ENCODE results near the gene ZNF692.

Gene ZNF692

DNA sequence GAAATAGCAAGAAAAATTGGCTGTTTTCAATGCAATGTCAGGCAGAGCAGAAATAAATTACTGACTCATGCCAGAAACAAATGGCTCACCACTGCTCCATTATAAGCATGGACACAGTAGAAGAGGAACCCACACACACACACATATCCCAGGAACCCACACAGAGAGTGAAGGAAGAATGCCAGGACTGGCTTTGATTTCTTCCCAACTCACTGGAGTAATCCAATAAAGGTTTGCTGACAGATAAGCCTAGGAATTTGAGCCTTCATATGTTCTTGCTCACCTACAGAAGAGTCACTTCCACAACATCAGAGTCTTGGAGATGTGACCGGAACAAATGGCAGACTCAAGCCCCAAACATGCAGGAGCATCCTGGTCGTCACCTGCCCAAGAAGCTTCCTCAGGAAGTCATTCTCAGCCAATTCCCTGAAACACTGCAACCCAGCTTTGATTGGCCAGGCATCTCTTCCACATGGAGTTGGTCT lies 35.3 kb downstream of the ZNF692 start:
- Histone ChIP-seq H3K27me3 (ENCODE audit: insufficient read depth, low read length, poor library complexity) (no peaks in the 10 kb centered on the region), H3K4me2 (ENCODE audit: insufficient read depth, low read length) (peak overlapping the region; percentile 73), H3K9ac (ENCODE audit: low read depth, low read length) (peak overlapping the region; percentile 78), H4K20me1 (ENCODE audit: insufficient read depth, low read length) (peaks cover 48% of the 10 kb centered on the region), H2AFZ (ENCODE audit: low read depth, low read length) (no peak overlapping the region), H3K4me1 (ENCODE audit: insufficient read depth, low read length) (peaks cover 61% of the 10 kb centered on the region), H3K4me3 (ENCODE audit: low read depth in 1 of 2, low read length in 2 of 2) (peak overlapping the region in 1 of 2 experiments; percentile 75; a peak in 1 of 4 replicates), H3K36me3 (ENCODE audit: insufficient read depth, low read length) (peaks cover 56% of the 10 kb centered on the region), H3K27ac (ENCODE audit: low read length) (no peak overlapping the region), H3K79me2 (ENCODE audit: insufficient read depth, low read length) (peaks cover 70% of the 10 kb centered on the region), H3K9me3 (ENCODE audit: insufficient read depth, low read length, severe bottlenecking) (no peaks in the 10 kb centered on the region)
- TF ChIP-seq EZH2 (IDR thresholded peaks at IDR 0.05; ENCODE audit: borderline replicate concordance, low read depth, low read length, severe bottlenecking) = no peak
- TF ChIP-seq, protein P1, sequence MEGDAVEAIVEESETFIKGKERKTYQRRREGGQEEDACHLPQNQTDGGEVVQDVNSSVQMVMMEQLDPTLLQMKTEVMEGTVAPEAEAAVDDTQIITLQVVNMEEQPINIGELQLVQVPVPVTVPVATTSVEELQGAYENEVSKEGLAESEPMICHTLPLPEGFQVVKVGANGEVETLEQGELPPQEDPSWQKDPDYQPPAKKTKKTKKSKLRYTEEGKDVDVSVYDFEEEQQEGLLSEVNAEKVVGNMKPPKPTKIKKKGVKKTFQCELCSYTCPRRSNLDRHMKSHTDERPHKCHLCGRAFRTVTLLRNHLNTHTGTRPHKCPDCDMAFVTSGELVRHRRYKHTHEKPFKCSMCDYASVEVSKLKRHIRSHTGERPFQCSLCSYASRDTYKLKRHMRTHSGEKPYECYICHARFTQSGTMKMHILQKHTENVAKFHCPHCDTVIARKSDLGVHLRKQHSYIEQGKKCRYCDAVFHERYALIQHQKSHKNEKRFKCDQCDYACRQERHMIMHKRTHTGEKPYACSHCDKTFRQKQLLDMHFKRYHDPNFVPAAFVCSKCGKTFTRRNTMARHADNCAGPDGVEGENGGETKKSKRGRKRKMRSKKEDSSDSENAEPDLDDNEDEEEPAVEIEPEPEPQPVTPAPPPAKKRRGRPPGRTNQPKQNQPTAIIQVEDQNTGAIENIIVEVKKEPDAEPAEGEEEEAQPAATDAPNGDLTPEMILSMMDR (IDR thresholded peaks at IDR 0.05; ENCODE audit: borderline replicate concordance, extremely low read depth, low read length, poor library complexity, severe bottlenecking) = no peak
- DNase-seq (no peak), ATAC-seq (ENCODE audit: insufficient read depth, low read depth) (no peak)

DNA sequence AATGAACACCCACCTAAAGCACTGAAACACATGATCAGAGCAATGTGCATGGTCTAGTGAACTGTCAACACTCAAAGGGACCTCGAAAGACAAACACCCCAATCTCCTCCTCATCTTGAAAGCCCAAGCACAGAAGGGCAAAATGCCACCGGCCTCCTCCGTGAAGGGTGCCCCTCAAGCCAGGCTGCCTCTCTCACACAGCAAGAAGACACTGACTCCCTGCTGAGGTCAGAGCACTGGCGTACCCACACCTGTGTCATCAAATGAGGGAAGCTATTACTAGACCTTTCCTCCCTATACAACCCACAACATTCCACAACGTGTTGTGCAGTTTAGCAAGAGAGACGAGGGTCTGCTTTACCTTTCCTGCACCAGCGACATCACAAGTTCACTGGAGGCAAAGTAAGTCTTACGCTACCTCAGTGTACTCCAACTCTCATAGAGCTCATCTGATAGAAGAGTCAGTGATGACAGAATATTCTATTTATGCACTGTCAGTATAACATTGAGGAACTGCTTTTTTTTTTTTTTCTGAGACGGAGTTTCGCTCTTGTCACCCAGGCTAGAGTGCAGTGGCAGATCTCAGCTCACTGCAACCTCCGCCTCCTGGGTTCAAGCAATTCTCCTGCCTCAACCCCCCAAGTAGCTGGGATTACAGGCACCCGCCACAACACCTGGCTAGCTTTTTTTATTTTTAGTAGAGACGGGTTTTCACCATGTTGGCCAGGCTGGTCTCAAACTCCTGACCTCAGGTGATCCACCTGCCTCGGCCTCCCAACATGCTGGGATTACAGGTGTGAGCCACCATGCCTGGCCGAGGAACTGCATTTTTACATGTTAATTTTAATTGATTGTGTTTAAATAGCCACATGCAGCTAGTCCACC lies 36.5 kb downstream of the ZNF692 start:
- H3K27ac ChIP-seq (ENCODE audit: low read length) = no peak overlapping the region
- peaks cover 67% of the 10 kb centered on the region for H3K36me3 ChIP-seq (ENCODE audit: insufficient read depth, low read length)
- H3K4me1 ChIP-seq (ENCODE audit: insufficient read depth, low read length) = peaks cover 59% of the 10 kb centered on the region
- H3K9ac ChIP-seq (ENCODE audit: low read depth, low read length) = no peak overlapping the region
- H3K9me3 ChIP-seq (ENCODE audit: insufficient read depth, low read length, severe bottlenecking) = no peaks in the 10 kb centered on the region
- ATAC-seq (ENCODE audit: insufficient read depth, low read depth) (no peak), DNase-seq (peak; percentile 1)
- no peaks in the 10 kb centered on the region for H3K27me3 ChIP-seq (ENCODE audit: insufficient read depth, low read length, poor library complexity)
- no peak overlapping the region for H3K4me3 ChIP-seq (ENCODE audit: low read depth in 1 of 2, low read length in 2 of 2)
- peaks cover 74% of the 10 kb centered on the region for H3K79me2 ChIP-seq (ENCODE audit: insufficient read depth, low read length)
- no peak for TF ChIP-seq EZH2 (IDR thresholded peaks at IDR 0.05; ENCODE audit: borderline replicate concordance, low read depth, low read length, severe bottlenecking)
- TF ChIP-seq, protein P1 (IDR thresholded peaks at IDR 0.05; ENCODE audit: borderline replicate concordance, extremely low read depth, low read length, poor library complexity, severe bottlenecking) = no peak
- H2AFZ ChIP-seq (ENCODE audit: low read depth, low read length) = no peak overlapping the region
- peaks cover 52% of the 10 kb centered on the region for H4K20me1 ChIP-seq (ENCODE audit: insufficient read depth, low read length)
- peak overlapping the region; percentile 73 for H3K4me2 ChIP-seq (ENCODE audit: insufficient read depth, low read length)

GRCh38 chr1:248821641-248822040 lies 37.2 kb downstream of the ZNF692 start:
- peaks cover 76% of the 10 kb centered on the region for H3K79me2 ChIP-seq (ENCODE audit: insufficient read depth, low read length)
- H2AFZ ChIP-seq (ENCODE audit: low read depth, low read length) = no peak overlapping the region
- H3K4me3 ChIP-seq (ENCODE audit: low read depth in 1 of 2, low read length in 2 of 2) = no peak overlapping the region
- 0 out of 2 replicates have a peak overlapping the region, but pooled peaks have one; percentile 4 for H3K9ac ChIP-seq (ENCODE audit: low read depth, low read length)
- ATAC-seq (ENCODE audit: insufficient read depth, low read depth) (no peak), DNase-seq (peak; percentile 1)
- H3K27me3 ChIP-seq (ENCODE audit: insufficient read depth, low read length, poor library complexity) = no peaks in the 10 kb centered on the region
- peaks cover 58% of the 10 kb centered on the region for H4K20me1 ChIP-seq (ENCODE audit: insufficient read depth, low read length)
- H3K36me3 ChIP-seq (ENCODE audit: insufficient read depth, low read length) = peaks cover 74% of the 10 kb centered on the region
- no peaks in the 10 kb centered on the region for H3K9me3 ChIP-seq (ENCODE audit: insufficient read depth, low read length, severe bottlenecking)
- H3K4me1 ChIP-seq (ENCODE audit: insufficient read depth, low read length) = peaks cover 52% of the 10 kb centered on the region
- H3K4me2 ChIP-seq (ENCODE audit: insufficient read depth, low read length) = peak overlapping the region; percentile 21
- TF ChIP-seq, protein P1 (IDR thresholded peaks at IDR 0.05; ENCODE audit: borderline replicate concordance, extremely low read depth, low read length, poor library complexity, severe bottlenecking) = no peak
- TF ChIP-seq EZH2 (IDR thresholded peaks at IDR 0.05; ENCODE audit: borderline replicate concordance, low read depth, low read length, severe bottlenecking) = no peak
- H3K27ac ChIP-seq (ENCODE audit: low read length) = no peak overlapping the region
